DOHH2 (cell line): Measurements from ENCODE around the gene MRPL49.
A peak's percentile ranks its signal among the peaks of the same experiment; 100 is the strongest.

Experiments used
- H3F3A ChIP-seq: fragments of 200-600 bp; sonication (generic), shearing (Covaris generic); 2 replicates; pipeline ENCODE4 v1.6.0; 2016; ENCODE audit warnings: antibody characterized with exemption, mild to moderate bottlenecking; ENCODE audit not compliant: control insufficient read depth, insufficient read depth
- H3K27ac ChIP-seq: fragments of 200-600 bp; sonication (generic); 2 replicates; pipeline ENCODE4 v1.5.1; 2014; ENCODE audit warnings: low read depth, mild to moderate bottlenecking, low read length, moderate library complexity
- H3K27me3 ChIP-seq: fragments of 200-600 bp; sonication (generic); 2 replicates; pipeline ENCODE4 v1.6.1; 2014; ENCODE audit warnings: mild to moderate bottlenecking, low read length, mixed read lengths; ENCODE audit not compliant: control insufficient read depth
- H3K36me3 ChIP-seq: fragments of 200-600 bp; sonication (generic); 2 replicates; pipeline ENCODE4 v1.6.1; 2014; ENCODE audit warnings: mild to moderate bottlenecking, low read length, moderate library complexity, mixed read lengths; ENCODE audit not compliant: control insufficient read depth
- H3K4me1 ChIP-seq: fragments of 200-600 bp; sonication (generic); 2 replicates; pipeline ENCODE4 v1.6.1; 2014; ENCODE audit warnings: mild to moderate bottlenecking, low read length, mixed read lengths; ENCODE audit not compliant: control insufficient read depth
- H3K4me2 ChIP-seq: fragments of 200-600 bp; sonication (generic); 2 replicates; pipeline ENCODE4 v1.6.0; 2014; ENCODE audit warnings: mild to moderate bottlenecking, low read length, moderate library complexity
- H3K4me3 ChIP-seq: fragments of 200-600 bp; sonication (generic); 2 replicates; pipeline ENCODE4 v1.5.1; 2014; ENCODE audit warnings: mild to moderate bottlenecking, low read length, mixed read lengths
- H3K79me2 ChIP-seq: fragments of 200-600 bp; sonication (generic); 2 replicates; pipeline ENCODE4 v1.6.1; 2014; ENCODE audit warnings: mild to moderate bottlenecking, low read length, mixed read lengths; ENCODE audit not compliant: control insufficient read depth
- H3K9me2 ChIP-seq: fragments of 200-600 bp; sonication (generic); replicated peaks from 2 replicates; pipeline ENCODE4 v1.6.1; 2014; ENCODE audit warnings: mild to moderate bottlenecking, low read length, mixed read lengths; ENCODE audit not compliant: control insufficient read depth
- H3K9me3 ChIP-seq: fragments of 200-600 bp; sonication (generic); 2 replicates; pipeline ENCODE4 v1.6.1; 2014; ENCODE audit warnings: antibody characterized with exemption, low read length, mixed read lengths; ENCODE audit not compliant: control insufficient read depth, insufficient read depth
- H4K20me1 ChIP-seq: fragments of 200-600 bp; sonication (generic); 2 replicates; pipeline ENCODE4 v1.6.0; 2014; ENCODE audit warnings: low read depth, mild to moderate bottlenecking, antibody characterized with exemption, low read length, moderate library complexity; ENCODE audit not compliant: control insufficient read depth, insufficient read depth
- EZH2phosphoT487 ChIP-seq: fragments of 200-600 bp; sonication (generic); IDR thresholded peaks from 2 replicates; pipeline ENCODE4 v1.6.1; 2017; ENCODE audit warnings: borderline replicate concordance, mild to moderate bottlenecking, antibody characterized with exemption, low read length, moderate library complexity, mixed read lengths
- TF ChIP-seq, protein P1 (sequence below): fragments of 200-600 bp; sonication (generic); IDR thresholded peaks from one replicate; pipeline ENCODE4 v1.5.1; 2014; ENCODE audit warnings: antibody characterized with exemption, mild to moderate bottlenecking, low read depth, low read length; ENCODE audit not compliant: poor library complexity, severe bottlenecking

The MRPL49 gene

DNA sequence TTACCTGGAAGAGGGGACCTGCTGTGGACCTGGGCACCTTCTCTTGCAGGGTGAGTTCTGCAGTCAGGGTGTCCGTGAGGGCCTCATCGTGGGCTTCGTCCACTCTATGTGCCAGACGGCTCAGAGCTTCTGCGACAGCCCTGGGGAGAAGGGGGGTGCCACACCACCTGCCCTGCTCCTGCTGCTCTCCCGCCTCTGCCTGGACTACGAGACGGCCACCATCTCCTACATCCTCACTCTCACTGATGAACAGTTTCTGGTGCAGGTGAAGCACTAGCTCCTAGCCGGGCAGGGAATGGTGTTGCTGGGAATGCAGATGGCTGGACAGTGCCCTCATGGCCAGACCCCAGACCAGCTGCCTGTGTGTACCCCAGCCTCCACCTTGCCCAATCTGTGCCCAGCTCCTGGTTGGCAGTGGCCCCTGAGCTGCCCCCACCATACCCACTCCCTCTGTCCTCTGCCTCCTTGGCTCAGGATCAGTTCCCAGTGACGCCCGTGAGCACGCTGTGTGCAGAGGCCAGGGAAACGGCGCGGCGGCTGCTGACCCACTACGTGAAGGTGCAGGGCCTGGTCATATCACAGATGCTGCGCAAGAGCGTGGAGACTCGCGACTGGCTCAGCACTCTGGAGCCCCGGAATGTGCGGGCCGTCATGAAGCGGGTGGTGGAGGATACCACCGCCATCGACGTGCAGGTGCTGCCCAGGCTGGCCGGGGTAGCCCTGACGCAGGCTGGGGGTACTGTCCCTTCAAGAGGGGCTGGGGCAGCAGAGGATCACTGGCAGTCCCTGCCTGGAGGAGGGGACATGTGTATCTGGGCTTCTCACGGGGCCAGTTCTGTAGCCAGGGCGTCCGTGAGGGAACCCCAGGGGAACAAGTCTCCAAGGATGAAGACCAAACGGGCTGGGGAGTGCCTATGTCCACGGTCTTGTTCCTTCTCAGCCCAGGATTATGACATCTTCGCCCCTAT, 12.6 kb upstream of the MRPL49 start:
- no peaks in the 10 kb centered on the region for H4K20me1 ChIP-seq
- peaks cover 29% of the 10 kb centered on the region for H3K79me2 ChIP-seq
- H3K36me3 ChIP-seq = peaks cover 44% of the 10 kb centered on the region
- H3K27me3 ChIP-seq = no peaks in the 10 kb centered on the region
- H3K4me2 ChIP-seq = no peak overlapping the region
- H3K4me1 ChIP-seq = peaks cover 35% of the 10 kb centered on the region
- no peaks in the 10 kb centered on the region for H3K9me2 ChIP-seq
- H3K27ac ChIP-seq = no peak overlapping the region
- H3F3A ChIP-seq = peaks cover 13% of the 10 kb centered on the region
- H3K4me3 ChIP-seq = no peak overlapping the region
- no peaks in the 10 kb centered on the region for H3K9me3 ChIP-seq
- TF ChIP-seq, protein P1, sequence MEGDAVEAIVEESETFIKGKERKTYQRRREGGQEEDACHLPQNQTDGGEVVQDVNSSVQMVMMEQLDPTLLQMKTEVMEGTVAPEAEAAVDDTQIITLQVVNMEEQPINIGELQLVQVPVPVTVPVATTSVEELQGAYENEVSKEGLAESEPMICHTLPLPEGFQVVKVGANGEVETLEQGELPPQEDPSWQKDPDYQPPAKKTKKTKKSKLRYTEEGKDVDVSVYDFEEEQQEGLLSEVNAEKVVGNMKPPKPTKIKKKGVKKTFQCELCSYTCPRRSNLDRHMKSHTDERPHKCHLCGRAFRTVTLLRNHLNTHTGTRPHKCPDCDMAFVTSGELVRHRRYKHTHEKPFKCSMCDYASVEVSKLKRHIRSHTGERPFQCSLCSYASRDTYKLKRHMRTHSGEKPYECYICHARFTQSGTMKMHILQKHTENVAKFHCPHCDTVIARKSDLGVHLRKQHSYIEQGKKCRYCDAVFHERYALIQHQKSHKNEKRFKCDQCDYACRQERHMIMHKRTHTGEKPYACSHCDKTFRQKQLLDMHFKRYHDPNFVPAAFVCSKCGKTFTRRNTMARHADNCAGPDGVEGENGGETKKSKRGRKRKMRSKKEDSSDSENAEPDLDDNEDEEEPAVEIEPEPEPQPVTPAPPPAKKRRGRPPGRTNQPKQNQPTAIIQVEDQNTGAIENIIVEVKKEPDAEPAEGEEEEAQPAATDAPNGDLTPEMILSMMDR = no peak
- TF ChIP-seq EZH2phosphoT487 = no peak

DNA sequence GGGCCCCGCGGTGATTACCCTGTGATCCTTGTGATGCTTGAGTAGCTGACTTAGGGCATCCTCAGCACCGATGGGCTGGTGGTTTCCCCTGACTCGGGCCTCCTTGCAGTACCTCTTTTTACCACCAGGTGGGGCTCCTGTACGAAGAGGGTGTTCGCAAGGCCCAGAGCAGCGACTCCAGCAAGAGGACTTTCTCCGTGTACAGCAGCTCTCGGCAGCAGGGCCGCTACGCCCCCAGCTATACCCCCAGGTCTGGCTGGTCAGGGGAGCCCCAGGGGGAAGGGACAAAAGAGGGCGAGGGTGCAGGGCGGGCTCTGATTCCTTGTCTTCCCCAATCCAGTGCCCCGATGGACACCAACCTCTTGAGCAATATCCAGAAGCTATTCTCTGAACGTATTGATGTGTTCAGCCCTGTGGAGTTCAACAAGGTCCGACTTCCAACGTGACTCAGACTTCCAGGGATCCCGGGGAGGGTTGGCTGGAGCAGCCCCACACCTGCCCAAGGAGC, 11.7 kb upstream of the MRPL49 start:
- Histone ChIP-seq H3K9me3 (no peaks in the 10 kb centered on the region), H3F3A (peaks cover 13% of the 10 kb centered on the region), H3K4me1 (peaks cover 39% of the 10 kb centered on the region), H3K4me2 (peak overlapping the region; percentile 61), H3K36me3 (peaks cover 49% of the 10 kb centered on the region), H3K9me2 (no peaks in the 10 kb centered on the region), H3K79me2 (peaks cover 33% of the 10 kb centered on the region), H4K20me1 (no peaks in the 10 kb centered on the region), H3K4me3 (peak overlapping the region; percentile 27; the same call in 1 of the 2 replicates), H3K27ac (peak overlapping the region; percentile 28), H3K27me3 (no peaks in the 10 kb centered on the region)
- no peak for TF ChIP-seq EZH2phosphoT487
- TF ChIP-seq, protein P1 = peak; percentile 92

GRCh38 chr11:65111159-65111743, 10.9 kb upstream of the MRPL49 start:
- peaks cover 57% of the 10 kb centered on the region for H3K36me3 ChIP-seq
- peak overlapping the region; percentile 61 for H3K4me2 ChIP-seq
- H4K20me1 ChIP-seq = no peaks in the 10 kb centered on the region
- H3K79me2 ChIP-seq = peaks cover 42% of the 10 kb centered on the region
- peaks cover 48% of the 10 kb centered on the region for H3K4me1 ChIP-seq
- no peaks in the 10 kb centered on the region for H3K9me3 ChIP-seq
- no peak overlapping the region for H3K27ac ChIP-seq
- no peaks in the 10 kb centered on the region for H3K27me3 ChIP-seq
- no peaks in the 10 kb centered on the region for H3K9me2 ChIP-seq
- peaks cover 13% of the 10 kb centered on the region for H3F3A ChIP-seq
- H3K4me3 ChIP-seq = peak overlapping the region; percentile 83
- TF ChIP-seq, protein P1 = no peak
- TF ChIP-seq EZH2phosphoT487 = no peak
